ENCODE measurements around the gene MID1IP1.
A peak's percentile ranks its signal among the peaks of the same experiment; 100 is the strongest.

The MID1IP1 gene

DNA sequence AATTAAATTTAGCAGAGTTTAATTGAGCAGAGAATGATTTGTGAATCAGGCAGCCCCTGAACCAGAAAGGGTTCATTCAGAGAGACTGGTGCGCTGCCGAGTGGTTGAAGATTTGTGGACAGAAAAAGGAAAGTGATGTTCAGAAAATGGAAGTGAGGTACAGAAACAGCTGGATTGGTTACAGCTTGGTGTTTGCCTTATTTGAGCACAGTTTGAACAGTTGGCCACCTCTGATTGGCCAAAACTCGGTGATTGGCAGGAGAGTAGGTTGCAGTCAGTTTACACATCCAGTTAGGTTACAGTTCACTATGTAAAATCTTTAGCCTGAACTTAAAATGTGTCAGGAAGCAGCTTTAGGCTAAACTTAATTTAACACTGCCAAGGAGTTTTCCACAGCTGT lies 14.9 kb downstream of the MID1IP1 start:
- no peaks in the 10 kb centered on the region for H3F3A ChIP-seq (ENCODE audit: insufficient read depth, low read length)
- no peak overlapping the region for H3K9ac ChIP-seq (ENCODE audit: low read length)
- H3K9me3 ChIP-seq (replicated peaks; ENCODE audit: insufficient read depth, low read length) = no peaks in the 10 kb centered on the region
- no peaks in the 10 kb centered on the region for H4K20me1 ChIP-seq (ENCODE audit: insufficient read depth, low read length)
- no peak for TF ChIP-seq EZH2phosphoT487 (IDR thresholded peaks at IDR 0.05; ENCODE audit: low read length)
- no peak for TF ChIP-seq EZH2 (optimal IDR thresholded peaks at IDR 0.05; ENCODE audit: low read depth, low read length)
- TF ChIP-seq, protein P1, sequence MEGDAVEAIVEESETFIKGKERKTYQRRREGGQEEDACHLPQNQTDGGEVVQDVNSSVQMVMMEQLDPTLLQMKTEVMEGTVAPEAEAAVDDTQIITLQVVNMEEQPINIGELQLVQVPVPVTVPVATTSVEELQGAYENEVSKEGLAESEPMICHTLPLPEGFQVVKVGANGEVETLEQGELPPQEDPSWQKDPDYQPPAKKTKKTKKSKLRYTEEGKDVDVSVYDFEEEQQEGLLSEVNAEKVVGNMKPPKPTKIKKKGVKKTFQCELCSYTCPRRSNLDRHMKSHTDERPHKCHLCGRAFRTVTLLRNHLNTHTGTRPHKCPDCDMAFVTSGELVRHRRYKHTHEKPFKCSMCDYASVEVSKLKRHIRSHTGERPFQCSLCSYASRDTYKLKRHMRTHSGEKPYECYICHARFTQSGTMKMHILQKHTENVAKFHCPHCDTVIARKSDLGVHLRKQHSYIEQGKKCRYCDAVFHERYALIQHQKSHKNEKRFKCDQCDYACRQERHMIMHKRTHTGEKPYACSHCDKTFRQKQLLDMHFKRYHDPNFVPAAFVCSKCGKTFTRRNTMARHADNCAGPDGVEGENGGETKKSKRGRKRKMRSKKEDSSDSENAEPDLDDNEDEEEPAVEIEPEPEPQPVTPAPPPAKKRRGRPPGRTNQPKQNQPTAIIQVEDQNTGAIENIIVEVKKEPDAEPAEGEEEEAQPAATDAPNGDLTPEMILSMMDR (IDR thresholded peaks at IDR 0.05; ENCODE audit: low read length) = no peak
- H3K36me3 ChIP-seq (replicated peaks; ENCODE audit: insufficient read depth, low read length) = no peaks in the 10 kb centered on the region
- DNase-seq = no peak
- no peak overlapping the region for H3K4me3 ChIP-seq (ENCODE audit: low read length)
- no peaks in the 10 kb centered on the region for H3K79me2 ChIP-seq (ENCODE audit: low read length)
- no peak overlapping the region for H3K27ac ChIP-seq (ENCODE audit: low read length)
- H3K9me2 ChIP-seq (replicated peaks; ENCODE audit: insufficient read depth, low read length) = no peaks in the 10 kb centered on the region
- H3K4me2 ChIP-seq (ENCODE audit: low read depth, low read length) = no peak overlapping the region
- H3K27me3 ChIP-seq (replicated peaks; ENCODE audit: insufficient read depth, low read length) = no peaks in the 10 kb centered on the region
- no peak overlapping the region for H2AFZ ChIP-seq (ENCODE audit: low read length)
- H3K4me1 ChIP-seq (ENCODE audit: low read length) = peaks cover 25% of the 10 kb centered on the region

DNA sequence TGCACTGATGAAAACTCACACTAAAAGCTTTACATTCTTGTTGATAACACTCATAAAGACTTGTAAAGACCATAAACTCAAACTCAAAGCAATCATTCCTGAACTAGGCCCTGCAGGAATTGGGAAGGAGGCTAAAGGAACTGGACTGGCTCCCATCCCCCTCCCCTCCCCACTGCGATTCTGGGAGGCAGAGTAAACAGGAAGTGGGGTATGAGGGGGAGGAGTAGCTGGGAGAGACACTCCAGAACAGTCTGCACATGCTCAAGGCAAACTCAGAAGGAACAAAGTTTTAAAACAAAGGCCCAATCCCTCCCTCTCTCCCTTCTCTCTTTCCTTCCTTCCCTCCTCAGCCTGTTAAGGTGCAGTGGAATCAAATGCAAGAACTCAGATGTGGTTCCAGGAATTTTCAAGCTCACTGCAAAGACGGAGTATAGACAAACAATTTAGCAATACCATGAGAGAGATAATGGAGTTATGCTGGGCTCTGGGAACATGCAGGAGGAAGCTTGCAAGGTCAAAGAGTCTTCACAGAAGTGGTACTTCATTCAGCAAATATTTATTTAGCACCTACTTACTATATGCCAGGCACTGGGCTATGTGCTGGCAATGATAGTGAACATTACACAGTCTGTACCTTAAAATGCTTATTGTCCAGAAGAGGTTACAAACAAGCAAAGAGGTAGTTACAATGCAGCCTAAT lies 15.9 kb downstream of the MID1IP1 start:
- Histone ChIP-seq H3K9ac (ENCODE audit: low read length) (no peak overlapping the region), H4K20me1 (ENCODE audit: insufficient read depth, low read length) (no peaks in the 10 kb centered on the region), H3K4me2 (ENCODE audit: low read depth, low read length) (no peak overlapping the region), H3F3A (ENCODE audit: insufficient read depth, low read length) (no peaks in the 10 kb centered on the region), H3K9me3 (replicated peaks; ENCODE audit: insufficient read depth, low read length) (no peaks in the 10 kb centered on the region), H3K9me2 (replicated peaks; ENCODE audit: insufficient read depth, low read length) (no peaks in the 10 kb centered on the region), H3K4me1 (ENCODE audit: low read length) (peaks cover 16% of the 10 kb centered on the region), H2AFZ (ENCODE audit: low read length) (peak overlapping the region; percentile 80), H3K36me3 (replicated peaks; ENCODE audit: insufficient read depth, low read length) (no peaks in the 10 kb centered on the region), H3K27me3 (replicated peaks; ENCODE audit: insufficient read depth, low read length) (no peaks in the 10 kb centered on the region), H3K27ac (ENCODE audit: low read length) (no peak overlapping the region), H3K79me2 (ENCODE audit: low read length) (no peaks in the 10 kb centered on the region), H3K4me3 (ENCODE audit: low read length) (no peak overlapping the region)
- TF ChIP-seq, protein P1 (IDR thresholded peaks at IDR 0.05; ENCODE audit: low read length) = no peak
- no peak for TF ChIP-seq EZH2phosphoT487 (IDR thresholded peaks at IDR 0.05; ENCODE audit: low read length)
- no peak for TF ChIP-seq EZH2 (optimal IDR thresholded peaks at IDR 0.05; ENCODE audit: low read depth, low read length)
- no peak for DNase-seq

DNA sequence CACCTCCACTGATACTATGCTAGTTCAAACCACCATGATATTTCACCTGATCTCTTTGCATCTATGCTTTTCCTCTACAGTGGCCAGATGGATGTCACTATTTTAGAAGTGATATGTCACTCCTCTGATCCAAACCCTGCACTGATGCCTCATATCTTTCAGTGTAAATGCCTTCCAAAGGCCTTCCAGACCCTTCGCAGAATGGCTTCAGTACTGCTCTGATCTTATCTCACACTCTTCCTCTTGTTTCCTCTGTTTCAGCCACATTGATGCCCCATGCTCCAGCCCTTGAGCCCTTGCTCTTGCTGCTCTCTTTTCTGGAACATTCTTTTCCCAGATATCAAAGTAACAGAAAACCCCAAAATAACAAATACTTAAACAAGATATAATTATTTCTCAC lies 17.9 kb downstream of the MID1IP1 start:
- no peaks in the 10 kb centered on the region for H3K27me3 ChIP-seq (replicated peaks; ENCODE audit: insufficient read depth, low read length)
- no peak overlapping the region for H3K27ac ChIP-seq (ENCODE audit: low read length)
- H3K9me3 ChIP-seq (replicated peaks; ENCODE audit: insufficient read depth, low read length) = no peaks in the 10 kb centered on the region
- peaks cover 12% of the 10 kb centered on the region for H3K4me1 ChIP-seq (ENCODE audit: low read length)
- H4K20me1 ChIP-seq (ENCODE audit: insufficient read depth, low read length) = no peaks in the 10 kb centered on the region
- no peak overlapping the region for H2AFZ ChIP-seq (ENCODE audit: low read length)
- TF ChIP-seq, protein P1 (IDR thresholded peaks at IDR 0.05; ENCODE audit: low read length) = no peak
- TF ChIP-seq EZH2 (optimal IDR thresholded peaks at IDR 0.05; ENCODE audit: low read depth, low read length) (no peak), EZH2phosphoT487 (IDR thresholded peaks at IDR 0.05; ENCODE audit: low read length) (no peak)
- no peak overlapping the region for H3K4me2 ChIP-seq (ENCODE audit: low read depth, low read length)
- H3K9me2 ChIP-seq (replicated peaks; ENCODE audit: insufficient read depth, low read length) = no peaks in the 10 kb centered on the region
- H3K36me3 ChIP-seq (replicated peaks; ENCODE audit: insufficient read depth, low read length) = no peaks in the 10 kb centered on the region
- H3K79me2 ChIP-seq (ENCODE audit: low read length) = no peaks in the 10 kb centered on the region
- no peak for DNase-seq
- no peak overlapping the region for H3K9ac ChIP-seq (ENCODE audit: low read length)
- H3F3A ChIP-seq (ENCODE audit: insufficient read depth, low read length) = no peaks in the 10 kb centered on the region
- H3K4me3 ChIP-seq (ENCODE audit: low read length) = no peak overlapping the region

Data from MM.1S (cell line).